UCSD-AML1 (cell line): ENCODE measurements around the gene NMT2.
A peak's percentile ranks its signal among the peaks of the same experiment; 100 is the strongest.

Experiments
- DNase-seq: peaks from one replicate; lab custom pipeline; 2025; ENCODE audit not compliant: unreplicated experiment; lab: John Stamatoyannopoulos, UW

Gene NMT2

GRCh38 chr10:15182540-15183207, 14.2 kb upstream of the NMT2 start:
- DNase-seq: no peak

- DNase-seq: no peak
These were observed 13.2 kb upstream of the NMT2 start for GRCh38 chr10:15181576-15182156.

- no peak for DNase-seq
These were observed 12.2 kb upstream of the NMT2 start for GRCh38 chr10:15180736-15181135.

GRCh38 chr10:15176269-15176668, 7.8 kb upstream of the NMT2 start:
- no peak for DNase-seq

GRCh38 chr10:15175587-15175986, 7.1 kb upstream of the NMT2 start:
- no peak for DNase-seq

- no peak for DNase-seq
These were observed 3.9 kb upstream of the NMT2 start for GRCh38 chr10:15172306-15172840.

- DNase-seq: no peak
These were observed 1.3 kb upstream of the NMT2 start for GRCh38 chr10:15169555-15170401.

- peak; percentile 92 for DNase-seq
These were observed 477 bp upstream of the NMT2 start for GRCh38 chr10:15168786-15169554.

- DNase-seq: peak; percentile 45
These were observed 842 bp downstream of the NMT2 start for GRCh38 chr10:15167411-15168290.

- no peak for DNase-seq
These were observed 2.2 kb downstream of the NMT2 start for GRCh38 chr10:15166325-15166724.

- DNase-seq: no peak
These were observed 5.2 kb downstream of the NMT2 start for GRCh38 chr10:15163253-15163828.

GRCh38 chr10:15158972-15159371, 9.5 kb downstream of the NMT2 start:
- DNase-seq: no peak

- no peak for DNase-seq
These were observed 10.0 kb downstream of the NMT2 start for GRCh38 chr10:15158448-15158847.

GRCh38 chr10:15155978-15156656, 12.4 kb downstream of the NMT2 start:
- DNase-seq: no peak

- DNase-seq: no peak
These were observed 15.9 kb downstream of the NMT2 start for GRCh38 chr10:15152556-15152955.

- DNase-seq: no peak
These were observed 17.9 kb downstream of the NMT2 start for GRCh38 chr10:15150563-15150962.

- DNase-seq: no peak
These were observed 19.3 kb downstream of the NMT2 start for GRCh38 chr10:15149042-15149771.

GRCh38 chr10:15147594-15148392, 20.7 kb downstream of the NMT2 start:
- DNase-seq: no peak
